Renal cortical epithelial cell (primary cell): Measurements from ENCODE around the gene PNP. TPM values are rescaled to one million over a fixed set of nuclear protein-coding genes. Genes with fewer than 3 reads are reported as not detected.
A peak's percentile ranks its signal among the peaks of the same experiment; 100 is the strongest.
"Not testable (repeated sequence)": the region's sequence is repeated elsewhere in the genome, so short reads cannot be mapped to it uniquely, and the experiment has no call there.

Source experiments
- DNase-seq: peaks from one replicate; pipeline ENCODE4 v3.0.0-alpha.2; 2011; ENCODE audit warnings: low read depth
- total RNA-seq: library from RNA; depleted of rRNA; stranded (reverse); fragments of >200 nt; gene quantifications from 2 replicates; pipeline ENCODE4 v1.2.3, GENCODE V29; 2014

Gene PNP
- total RNA-seq, 1 donor from 2014 or later, result 88.2 TPM

DNA sequence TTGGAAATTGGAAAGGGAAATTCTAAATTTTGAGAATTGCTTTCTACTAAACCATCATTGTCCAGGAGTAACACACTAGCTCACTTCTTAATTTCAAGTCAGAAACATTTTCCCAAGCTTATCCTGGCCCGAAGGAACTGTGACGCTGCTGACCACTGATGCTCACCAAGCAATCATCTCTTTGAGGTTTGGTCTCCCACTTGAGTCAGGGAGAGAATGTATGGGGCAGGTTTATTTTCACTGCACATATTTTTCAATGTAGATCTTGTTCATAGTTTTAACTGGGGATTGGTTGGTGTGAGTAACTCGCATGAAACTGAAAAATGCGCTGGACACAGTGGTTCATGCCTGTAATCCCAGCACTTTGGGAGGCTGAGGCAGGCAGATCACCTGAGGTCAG lies 23.3 kb downstream of the PNP start:
- no peak for DNase-seq

DNA sequence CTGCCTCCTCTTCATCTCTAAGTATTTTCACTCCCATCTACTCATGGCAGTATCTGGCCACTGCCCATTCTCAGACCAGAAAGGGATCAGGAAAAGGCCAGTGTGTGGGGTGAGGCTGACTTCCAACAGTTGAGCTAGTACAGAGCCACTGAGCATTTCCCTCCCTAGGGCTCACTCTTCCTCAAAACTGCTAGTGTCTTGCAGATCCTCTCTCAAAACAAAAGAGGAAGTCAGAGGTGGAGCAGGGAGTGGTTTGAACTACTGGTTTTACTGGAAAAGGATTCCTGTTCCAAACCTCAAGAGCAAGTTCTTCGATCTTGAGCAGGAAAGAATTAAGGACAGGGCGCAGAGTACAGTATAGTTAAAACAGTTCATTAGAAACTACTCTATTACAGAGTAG lies 24.4 kb downstream of the PNP start:
- DNase-seq, result no peak

DNA sequence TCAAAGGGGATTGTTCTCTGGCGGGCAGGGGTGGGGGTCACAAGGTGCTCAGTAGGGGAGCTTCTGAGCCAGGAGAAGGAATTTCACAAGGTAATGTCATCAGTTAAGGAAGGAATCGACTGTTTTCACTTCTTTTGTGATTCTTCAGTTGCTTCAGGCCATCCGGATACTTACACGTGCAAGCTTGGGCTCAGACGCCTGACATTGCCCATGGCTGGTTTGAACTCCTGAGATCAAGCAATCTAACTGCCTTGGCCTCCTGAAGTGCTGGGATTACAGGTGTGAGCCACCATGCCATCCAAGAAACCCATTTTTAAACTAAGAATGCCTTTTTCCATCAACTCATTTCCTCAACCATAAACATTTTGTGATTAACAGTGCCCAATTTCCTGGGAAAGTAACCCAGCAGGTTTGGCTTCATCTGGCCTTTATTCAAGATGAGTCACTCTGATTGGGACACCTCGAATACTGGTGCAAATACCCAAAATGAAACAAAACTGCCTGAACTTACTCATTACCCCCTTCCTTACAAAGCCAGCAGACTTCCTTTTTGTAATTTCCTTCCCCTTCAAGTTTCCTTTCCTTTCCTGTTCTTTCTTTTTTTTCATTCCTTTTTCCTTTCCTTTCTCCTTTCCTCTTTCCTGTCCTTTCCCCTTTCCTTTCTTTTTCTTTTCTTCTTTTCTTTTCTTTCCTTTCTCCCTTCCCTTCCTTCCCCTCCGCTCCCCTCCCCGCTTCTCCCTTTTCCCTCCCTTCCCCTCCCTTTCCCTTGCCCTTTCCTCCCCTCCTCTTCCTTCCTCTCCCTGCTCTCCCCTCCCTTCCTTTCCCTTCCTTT lies 25.9 kb downstream of the PNP start:
- DNase-seq, result peak; percentile 61

DNA sequence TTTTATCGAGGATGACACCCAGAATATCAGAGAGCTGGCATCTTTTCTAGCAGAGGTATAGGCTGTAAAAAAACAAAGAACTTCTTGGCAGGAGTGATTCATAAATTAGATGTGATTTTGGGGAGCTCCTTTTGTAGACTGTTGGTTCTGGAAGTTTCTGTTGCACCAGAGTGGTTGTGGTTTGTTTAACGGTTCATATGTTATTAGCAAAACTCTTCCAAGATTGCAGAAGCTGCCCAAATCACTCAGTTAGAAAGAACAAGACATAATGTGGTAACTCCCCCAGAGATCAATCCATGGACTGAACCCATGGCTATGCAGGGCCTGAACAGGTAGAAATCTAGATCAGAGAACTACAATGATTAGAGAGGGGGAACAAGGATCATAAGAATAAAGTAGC lies 29.4 kb downstream of the PNP start:
- DNase-seq, result peak; percentile 36

DNA sequence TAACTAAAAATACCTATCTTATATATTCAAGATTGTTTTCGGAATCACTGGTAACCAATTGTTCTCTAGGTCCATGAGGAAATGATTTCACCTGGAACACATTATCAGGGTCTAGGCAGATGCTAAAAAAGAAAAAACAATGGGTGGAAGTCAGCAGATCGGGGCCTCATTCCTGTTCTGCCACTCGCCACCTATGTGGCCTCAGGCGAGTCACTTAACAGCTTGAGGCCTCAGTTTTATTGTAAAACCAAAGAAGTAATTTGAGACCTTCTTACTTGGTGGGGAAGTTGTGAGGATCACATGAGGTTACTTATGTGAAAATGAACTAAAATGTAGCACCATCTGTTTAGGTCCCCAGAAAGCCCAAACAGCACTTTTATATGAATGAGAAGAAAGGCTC lies 29.9 kb downstream of the PNP start:
- peak; percentile 45 for DNase-seq

DNA sequence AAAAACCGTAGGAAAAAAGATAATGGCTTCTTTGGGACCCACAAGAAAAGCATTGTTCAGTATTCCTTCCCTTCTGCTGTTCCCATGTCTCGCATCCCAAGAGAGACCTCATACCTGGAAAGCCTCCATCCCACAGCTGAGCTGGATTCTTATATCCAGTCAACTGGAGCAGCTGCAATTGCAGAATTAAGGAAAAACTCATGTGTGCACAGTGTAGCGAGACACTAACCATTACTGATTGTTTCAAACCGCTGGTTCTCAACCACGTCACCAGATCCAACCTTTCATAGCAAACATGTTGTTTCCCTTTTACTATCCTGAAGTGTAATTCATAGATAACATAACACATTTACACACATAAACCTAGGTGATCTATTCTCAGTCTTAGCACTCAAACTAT lies 30.7 kb downstream of the PNP start:
- peak; percentile 66 for DNase-seq

DNA sequence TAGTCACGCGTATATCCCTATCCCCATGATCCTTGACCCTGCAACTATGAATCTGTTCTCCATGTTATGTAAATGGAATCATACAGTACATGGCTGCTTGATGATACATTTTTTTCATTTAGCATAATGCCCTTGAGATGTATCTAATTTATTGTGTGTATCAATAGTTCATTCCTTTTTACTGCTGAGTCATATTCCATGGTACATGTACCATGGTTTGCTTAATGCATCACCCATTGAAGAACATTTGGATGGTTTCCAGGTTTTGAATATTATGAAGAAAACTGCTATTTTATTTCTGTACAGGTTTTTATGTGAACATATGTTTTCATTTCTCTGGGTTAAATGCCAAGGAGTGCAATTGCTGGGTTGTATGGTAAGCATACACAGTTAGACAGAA lies 32.1 kb downstream of the PNP start:
- DNase-seq, result peak; percentile 16

DNA sequence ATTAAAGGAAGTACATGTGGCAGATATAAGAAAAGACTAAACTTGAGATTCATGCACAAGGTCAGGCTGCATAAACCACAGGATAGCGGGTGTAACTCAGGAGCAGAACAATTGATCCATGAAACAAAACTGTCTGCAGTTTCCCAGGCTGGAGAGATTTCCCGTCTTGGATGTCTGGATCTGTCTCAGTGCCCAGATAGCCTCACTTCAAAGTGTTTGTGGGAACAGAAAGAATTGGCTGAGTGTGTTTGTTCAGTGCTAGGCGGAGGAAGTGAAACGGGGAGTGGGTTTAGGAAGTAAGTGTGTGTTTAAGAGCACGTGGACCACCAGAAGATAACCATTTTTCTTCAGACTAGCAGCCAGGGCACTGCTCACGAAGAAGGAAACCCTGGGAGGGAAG lies 34.7 kb downstream of the PNP start:
- DNase-seq, result peak; percentile 66

DNA sequence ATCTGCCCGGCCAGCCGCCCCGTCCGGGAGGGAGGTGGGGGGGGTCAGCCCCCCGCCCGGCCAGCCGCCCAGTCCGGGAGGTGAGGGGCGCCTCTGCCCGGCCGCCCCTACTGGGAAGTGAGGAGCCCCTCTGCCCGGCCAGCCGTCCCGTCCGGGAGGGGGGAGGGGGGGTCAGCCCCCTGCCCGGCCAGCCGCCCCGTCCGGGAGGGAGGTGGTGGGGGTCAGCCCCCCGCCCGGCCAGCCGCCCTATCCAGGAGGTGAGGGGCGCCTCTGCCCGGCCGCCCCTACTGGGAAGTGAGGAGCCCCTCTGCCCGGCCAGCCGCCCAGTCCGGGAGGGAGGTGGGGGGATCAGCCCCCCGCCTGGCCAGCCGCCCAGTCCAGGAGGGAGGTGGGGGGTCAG lies 37.1 kb downstream of the PNP start:
- DNase-seq, result not testable (repeated sequence)

DNA sequence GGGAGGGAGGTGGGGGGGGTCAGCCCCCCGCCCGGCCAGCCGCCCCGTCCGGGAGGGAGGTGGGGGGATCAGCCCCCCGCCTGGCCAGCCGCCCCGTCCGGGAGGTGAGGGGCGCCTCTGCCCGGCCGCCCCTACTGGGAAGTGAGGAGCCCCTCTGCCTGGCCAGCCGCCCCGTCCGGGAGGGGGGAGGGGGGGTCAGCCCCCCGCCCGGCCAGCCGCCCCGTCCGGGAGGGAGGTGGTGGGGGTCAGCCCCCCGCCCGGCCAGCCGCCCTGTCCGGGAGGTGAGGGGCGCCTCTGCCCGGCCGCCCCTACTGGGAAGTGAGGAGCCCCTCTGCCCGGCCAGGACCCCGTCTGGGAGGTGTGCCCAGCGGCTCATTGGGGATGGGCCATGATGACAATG lies 37.5 kb downstream of the PNP start:
- DNase-seq, result not testable (repeated sequence)

DNA sequence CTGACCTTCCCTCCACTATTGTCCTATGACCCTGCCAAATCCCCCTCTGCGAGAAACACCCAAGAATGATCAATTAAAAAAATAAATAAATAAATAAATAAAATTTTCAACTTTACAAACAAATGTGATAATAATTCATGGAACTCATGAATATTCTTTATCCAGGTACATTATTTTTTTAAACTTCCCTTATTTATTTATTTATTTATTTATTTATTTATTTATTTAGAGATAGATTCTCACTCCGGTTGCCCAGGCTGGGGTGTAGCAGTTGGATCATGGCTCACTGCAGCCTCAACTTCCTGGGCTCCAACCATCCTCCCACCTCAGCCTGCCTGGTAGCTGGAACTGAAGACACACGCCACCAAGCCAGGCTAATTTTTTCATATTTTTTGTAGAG lies 38.3 kb downstream of the PNP start:
- not testable (repeated sequence) for DNase-seq

DNA sequence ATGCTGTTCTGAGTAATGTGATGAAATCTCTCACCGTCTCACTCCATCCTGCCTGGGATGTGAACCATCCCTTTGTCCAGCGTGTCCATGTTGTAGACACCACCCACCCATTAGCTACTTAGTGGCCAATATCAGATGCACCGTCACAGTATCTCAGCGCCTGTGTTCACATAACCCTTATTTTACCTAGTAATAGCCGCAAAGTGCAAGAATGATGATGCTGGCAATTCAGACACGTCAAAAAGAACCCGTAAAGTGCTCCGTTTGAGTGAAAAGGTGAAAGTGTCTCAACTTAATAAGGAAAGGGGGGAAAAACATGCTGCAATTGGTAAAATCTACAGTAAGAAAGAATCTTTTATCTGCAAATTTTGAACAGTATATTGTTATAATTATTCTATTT lies 39.2 kb downstream of the PNP start:
- no peak for DNase-seq

DNA sequence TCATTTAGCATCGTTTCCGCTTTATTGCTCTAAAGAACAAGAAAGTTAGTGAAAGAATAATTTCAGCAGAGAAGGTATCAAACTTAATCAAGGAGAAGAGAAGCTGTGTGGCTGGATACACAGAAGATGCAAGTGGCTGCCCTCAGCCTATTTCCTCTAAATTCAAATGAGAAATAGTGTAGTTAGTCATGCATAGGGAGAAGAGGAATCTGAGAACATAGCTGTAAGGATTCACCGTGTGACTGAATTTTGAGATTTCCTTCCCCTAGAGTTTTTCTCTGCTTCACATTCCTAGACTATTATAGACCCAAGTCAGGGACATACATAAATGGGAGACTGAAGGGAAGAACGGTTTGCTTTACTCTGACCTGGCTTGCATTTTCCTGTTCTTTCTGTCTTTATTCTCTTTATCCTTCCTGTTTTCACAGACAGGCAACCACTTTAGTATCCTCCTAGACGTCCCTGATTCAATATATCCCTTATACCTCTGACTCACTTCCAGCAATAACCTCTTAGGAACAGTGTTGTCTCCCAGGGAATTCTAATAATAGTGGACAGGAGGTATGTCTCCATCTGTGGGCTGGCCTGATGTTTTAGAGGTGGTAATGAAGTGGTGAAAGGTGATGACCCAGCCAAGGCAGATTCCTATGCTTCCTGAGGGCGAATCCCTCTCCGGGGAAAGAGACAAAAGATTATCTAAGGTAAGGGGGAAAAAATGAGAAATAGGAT lies 43.1 kb downstream of the PNP start:
- peak; percentile 34 for DNase-seq

DNA sequence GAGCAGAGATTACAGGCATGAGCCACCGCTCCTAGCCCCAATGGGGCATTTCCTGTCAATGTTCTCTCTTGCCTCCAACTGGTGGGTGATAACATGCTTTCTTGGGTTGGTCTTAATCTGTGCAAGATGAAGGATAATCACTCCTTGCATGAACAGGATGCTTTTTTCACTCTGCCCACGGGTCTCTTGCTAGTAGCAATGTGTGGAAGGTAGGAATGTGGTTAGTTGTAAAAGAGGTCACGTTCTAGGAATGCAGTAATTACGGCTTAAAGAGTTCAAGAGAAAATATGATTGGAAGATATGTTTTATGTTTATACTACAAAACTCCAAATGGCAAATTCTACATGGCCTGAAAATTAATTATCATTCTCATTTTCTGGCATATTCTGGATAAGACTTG lies 46.6 kb downstream of the PNP start:
- DNase-seq, result no peak

DNA sequence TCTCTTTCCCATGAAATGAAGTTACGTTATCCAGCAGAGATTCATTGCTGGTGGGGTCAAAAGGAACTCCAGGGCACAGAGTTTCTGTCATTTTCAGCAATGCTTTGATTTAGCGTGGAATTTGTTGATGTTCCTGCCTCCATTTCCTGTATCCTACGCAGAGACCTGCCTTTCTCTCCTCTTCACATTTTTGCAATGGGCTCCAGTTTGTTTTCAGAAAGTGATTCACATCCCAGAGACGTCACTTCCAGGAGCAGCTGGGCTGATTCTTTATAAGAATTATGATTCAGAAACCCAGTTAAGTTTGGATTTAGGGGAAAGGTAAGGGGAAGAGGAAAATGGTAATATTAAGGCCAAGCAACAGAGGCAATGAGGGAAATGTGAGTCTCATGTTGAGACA lies 47.7 kb downstream of the PNP start:
- no peak for DNase-seq

DNA sequence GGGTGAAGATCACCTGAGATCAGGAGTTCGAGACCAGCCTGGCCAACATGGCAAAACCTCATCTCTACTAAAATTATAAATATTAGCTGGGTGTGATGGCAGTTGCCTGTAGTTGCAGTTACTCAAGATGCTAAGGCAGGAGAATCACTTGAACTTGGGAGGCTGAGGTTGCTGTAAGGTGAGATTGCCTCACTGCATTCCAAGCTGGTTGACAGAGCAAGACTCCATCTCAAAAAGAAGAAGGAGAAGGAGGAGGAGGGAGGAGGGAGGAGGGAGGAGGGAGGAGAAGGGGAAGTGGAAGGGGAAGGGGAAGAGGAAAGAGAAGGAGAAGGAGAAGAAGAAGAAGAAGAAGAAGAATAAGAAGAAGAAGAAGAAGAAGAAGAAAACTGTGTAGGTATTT lies 53.1 kb downstream of the PNP start:
- no peak for DNase-seq

DNA sequence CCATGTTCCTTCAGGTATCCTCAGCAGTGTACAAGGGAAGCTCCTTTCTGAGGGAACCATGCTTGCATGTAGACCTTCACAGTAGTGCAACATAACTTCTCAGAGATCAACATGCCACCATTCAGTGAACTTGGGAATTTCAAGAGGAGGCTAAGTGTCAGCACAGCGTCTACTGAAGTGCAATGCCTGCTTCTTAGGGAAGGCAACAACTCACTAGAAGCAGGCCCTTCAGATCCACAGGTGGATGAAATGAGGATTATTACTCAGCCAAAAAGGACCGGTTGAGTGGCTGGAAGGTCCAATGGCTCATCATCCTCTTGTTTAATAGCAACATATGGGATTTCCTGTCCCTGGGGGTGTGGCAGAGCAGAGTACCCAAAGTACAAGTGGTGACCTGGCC lies 54.8 kb downstream of the PNP start:
- no peak for DNase-seq

Other genes with a start within 250 kb of the PNP start
- not detected in 2 replicates for gene OR11H6, start 245.7 kb upstream of the PNP start, total RNA-seq
- gene OR11H7, start 240.4 kb upstream of the PNP start, total RNA-seq, result not detected in 2 replicates
- not detected in 2 replicates for gene OR11H4, start 230.1 kb upstream of the PNP start, total RNA-seq
- gene TTC5, start 163.5 kb upstream of the PNP start, total RNA-seq, result 13.2 and 26.4 TPM in 2 replicates
- 40.1 and 60.3 TPM in 2 replicates for gene CCNB1IP1, start 136.1 kb upstream of the PNP start, total RNA-seq
- gene PARP2, start 125.8 kb upstream of the PNP start, total RNA-seq, result 4.2 and 12.6 TPM in 2 replicates
- 20.8 and 32.5 TPM in 2 replicates for gene TEP1, start 55.9 kb upstream of the PNP start, total RNA-seq
- gene KLHL33, start 33.2 kb upstream of the PNP start, total RNA-seq, result not detected in 2 replicates
- gene OSGEP, start 14.6 kb upstream of the PNP start, total RNA-seq, result 22.9 and 60.1 TPM in 2 replicates
- gene APEX1, start 14.2 kb upstream of the PNP start, total RNA-seq, result 66.0 and 73.5 TPM in 2 replicates
- 14.9 and 23.1 TPM in 2 replicates for gene PIP4P1, start 8.0 kb upstream of the PNP start, total RNA-seq
- not detected in 2 replicates for gene RNASE10, start 36.1 kb downstream of the PNP start, total RNA-seq
- gene RNASE9, start 91.6 kb downstream of the PNP start, total RNA-seq, result not detected in 2 replicates
- not detected in 2 replicates for gene RNASE11, start 118.6 kb downstream of the PNP start, total RNA-seq
- gene RNASE12, start 122.0 kb downstream of the PNP start, total RNA-seq, result not detected in 2 replicates
- gene OR6S1, start 172.3 kb downstream of the PNP start, total RNA-seq, result not detected in 2 replicates
- gene RNASE4, start 215.2 kb downstream of the PNP start, total RNA-seq, result 2.1 and 15.3 TPM in 2 replicates
- 2.3 and 4.5 TPM in 2 replicates for gene ANG, start 219.4 kb downstream of the PNP start, total RNA-seq